GM23338 (cell line): ENCODE data around the gene RBM23. TPM values are rescaled to one million over a fixed set of nuclear protein-coding genes. Genes with fewer than 3 reads are reported as not detected.

Source experiments
- ATAC-seq: fragments of 200-7000 bp; cut with Tn5 transposase; 3 replicates; pipeline ENCODE4 v1.9.1; 2020
- DNase-seq: peaks from one replicate; pipeline ENCODE4 v3.0.0-alpha.2; 2015; ENCODE audit warnings: low spot score
- H2AFZ ChIP-seq: fragments of 200-600 bp; sonication (generic); 2 replicates; pipeline ENCODE4 v1.8.0; 2016; ENCODE audit warnings: antibody characterized with exemption, mild to moderate bottlenecking, moderate library complexity
- H3F3A ChIP-seq: fragments of 200-600 bp; sonication (generic); replicated peaks from 2 replicates; pipeline ENCODE4 v1.8.0; 2017; ENCODE audit warnings: antibody characterized with exemption, mixed run types, low read depth
- H3K27ac ChIP-seq: fragments of 200-600 bp; sonication (generic); 2 replicates; pipeline ENCODE4 v1.6.1; 2016; ENCODE audit warnings: low read depth
- H3K27me3 ChIP-seq: fragments of 200-600 bp; sonication (generic); 2 replicates; pipeline ENCODE4 v1.8.0; 2016; ENCODE audit warnings: mild to moderate bottlenecking, mixed run types, moderate library complexity; ENCODE audit not compliant: insufficient read depth
- H3K36me3 ChIP-seq: fragments of 200-600 bp; sonication (generic); 2 replicates; pipeline ENCODE4 v1.8.0; 2016; ENCODE audit warnings: mild to moderate bottlenecking; ENCODE audit not compliant: insufficient read depth
- H3K4me1 ChIP-seq: fragments of 200-600 bp; sonication (generic); 2 replicates; pipeline ENCODE4 v1.8.0; 2016; ENCODE audit warnings: mild to moderate bottlenecking, moderate library complexity; ENCODE audit not compliant: insufficient read depth
- H3K4me2 ChIP-seq: fragments of 200-600 bp; sonication (generic); 2 replicates; pipeline ENCODE4 v1.7.1; 2017; ENCODE audit warnings: mixed run types
- H3K4me3 ChIP-seq: fragments of 200-600 bp; sonication (generic); 2 replicates; pipeline ENCODE4 v1.6.1; 2016; ENCODE audit warnings: mixed run types
- H3K79me2 ChIP-seq: fragments of 200-600 bp; sonication (generic); replicated peaks from 2 replicates; pipeline ENCODE4 v1.8.0; 2017; ENCODE audit warnings: mild to moderate bottlenecking; ENCODE audit not compliant: insufficient read depth
- H3K9me2 ChIP-seq: fragments of 200-600 bp; sonication (generic); 2 replicates; pipeline ENCODE4 v1.8.0; 2017; ENCODE audit not compliant: insufficient read depth
- H4K20me1 ChIP-seq: fragments of 200-600 bp; sonication (generic); replicated peaks from 2 replicates; pipeline ENCODE4 v1.8.0; 2017; ENCODE audit warnings: mild to moderate bottlenecking; ENCODE audit not compliant: insufficient read depth
- H3K27ac Mint-ChIP-seq: 2 replicates; pipeline ENCODE4 v1.8.0; 2020; ENCODE audit warnings: inconsistent platforms, mild to moderate bottlenecking, moderate library complexity, mixed read lengths
- H3K27me3 Mint-ChIP-seq: 3 replicates; pipeline ENCODE4 v1.8.0; 2022; ENCODE audit warnings: low read depth, mild to moderate bottlenecking, moderate library complexity, mixed read lengths, inconsistent platforms; ENCODE audit not compliant: insufficient read depth, poor library complexity
- H3K36me3 Mint-ChIP-seq: 3 replicates; pipeline ENCODE4 v1.8.0; 2021; ENCODE audit warnings: low read depth, mild to moderate bottlenecking, inconsistent platforms, moderate library complexity, mixed read lengths
- H3K4me1 Mint-ChIP-seq: 3 replicates; pipeline ENCODE4 v1.8.0; 2020; ENCODE audit warnings: mild to moderate bottlenecking, inconsistent platforms, mixed read lengths
- H3K4me3 Mint-ChIP-seq: 3 replicates; pipeline ENCODE4 v1.8.0; 2021; ENCODE audit warnings: moderate library complexity, mild to moderate bottlenecking, inconsistent platforms, mixed read lengths
- H3K9me3 Mint-ChIP-seq: 3 replicates; pipeline ENCODE4 v1.8.0; 2020; ENCODE audit warnings: moderate library complexity, mild to moderate bottlenecking, inconsistent platforms, mixed read lengths
- EZH2 ChIP-seq: fragments of 200-600 bp; sonication (generic); IDR thresholded peaks from one replicate; pipeline ENCODE4 v1.8.0; 2017; ENCODE audit warnings: antibody characterized with exemption, mild to moderate bottlenecking, low read depth; ENCODE audit not compliant: unreplicated experiment
- EZH2phosphoT487 ChIP-seq: fragments of 200-600 bp; sonication (generic); IDR thresholded peaks from one replicate; pipeline ENCODE4 v1.8.1; 2018; ENCODE audit warnings: antibody characterized with exemption; ENCODE audit not compliant: unreplicated experiment
- POLR2AphosphoS5 ChIP-seq: IDR thresholded peaks from 2 replicates; pipeline ENCODE4 v1.6.1; 2016; ENCODE audit warnings: antibody characterized with exemption, low read depth
- ZNF114 ChIP-seq: fragments of 250-450 bp; sonication (Bioruptor Pico); IDR thresholded peaks from 2 replicates; pipeline ENCODE4 v1.5.0; 2020; ENCODE audit warnings: mild to moderate bottlenecking, moderate library complexity
- ZNF331 ChIP-seq: fragments of 250-450 bp; sonication (Bioruptor Pico); IDR thresholded peaks from 2 replicates; pipeline ENCODE4 v1.5.0; 2020; ENCODE audit warnings: low read depth, mild to moderate bottlenecking, moderate library complexity
- polyA plus RNA-seq: library from polyadenylated mRNA; unstranded; fragments of >200 nt; fragmentation: Nextera tagmentation; extraction: Ambion mirVana; gene quantifications from 2 replicates; pipeline ENCODE4 v1.2.1, GENCODE V29; 2016
- total RNA-seq: library from RNA; depleted of rRNA; stranded (reverse); fragments of >200 nt; shearing (Covaris generic); gene quantifications from 2 replicates; pipeline ENCODE4 v1.2.3, GENCODE V29; 2014
- TF ChIP-seq, protein P1 (sequence below): fragments of 250-450 bp; sonication (Bioruptor Pico); IDR thresholded peaks from 2 replicates; pipeline ENCODE4 v1.5.0; 2020; ENCODE audit warnings: mild to moderate bottlenecking, moderate library complexity

RBM23 gene
- total and polyA plus RNA-seq, 2 experiments from 2014 or later, result 14.4 to 52.8 TPM

DNA sequence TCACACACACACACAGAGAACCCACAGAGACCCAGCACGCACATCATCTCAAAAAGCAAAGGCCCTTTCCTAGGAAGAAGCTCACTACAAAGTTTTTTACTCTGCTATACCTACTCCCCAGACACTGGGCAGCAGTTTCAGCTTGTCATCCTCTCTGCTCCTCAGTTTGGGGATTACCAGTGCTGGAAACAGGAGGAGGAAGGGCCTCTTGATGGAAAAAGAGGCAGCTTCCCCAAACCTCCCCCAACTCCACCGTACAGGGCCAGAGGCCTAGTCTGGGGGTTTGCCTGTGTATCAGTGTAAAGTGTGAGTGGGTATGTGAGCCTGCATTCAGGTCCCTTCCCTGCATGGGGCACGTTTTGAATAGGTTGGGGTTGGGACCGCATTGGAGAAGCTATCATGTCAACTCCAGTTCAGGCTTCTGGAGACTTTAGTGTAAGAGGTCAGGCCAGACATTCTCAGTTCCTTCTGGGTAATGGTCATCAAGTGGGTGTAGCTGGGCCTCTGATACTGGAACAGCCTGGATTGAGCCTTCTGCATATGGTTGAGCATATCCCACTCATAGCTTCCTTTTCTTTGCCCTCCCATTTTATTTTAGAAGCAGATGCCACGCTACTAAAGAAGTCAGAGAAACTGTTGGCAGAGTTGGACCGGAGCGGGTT, 34.7 kb downstream of the RBM23 start:
- Mint-ChIP-seq H3K36me3 (peaks cover 9% of the 10 kb centered on the region; the same call in 2 of the 3 replicates), H3K9me3 (no peaks in the 10 kb centered on the region; the same call in 2 of the 3 replicates), H3K4me3 (peak overlapping the region; percentile 44), H3K27me3 (peaks cover 32% of the 10 kb centered on the region), H3K4me1 (peaks cover 44% of the 10 kb centered on the region), H3K27ac (no peak overlapping the region)
- H3K4me1 ChIP-seq, result peaks cover 28% of the 10 kb centered on the region
- H3K36me3 ChIP-seq, result no peaks in the 10 kb centered on the region
- ATAC-seq (no peak), DNase-seq (no peak)
- no peak overlapping the region for H3K4me3 ChIP-seq
- H3K9me2 ChIP-seq, result no peaks in the 10 kb centered on the region
- peak overlapping the region; percentile 85 for H3K4me2 ChIP-seq
- no peaks in the 10 kb centered on the region for H4K20me1 ChIP-seq
- H2AFZ ChIP-seq, result no peak overlapping the region
- H3K27ac ChIP-seq, result no peak overlapping the region
- H3K27me3 ChIP-seq, result peaks cover 17% of the 10 kb centered on the region
- TF ChIP-seq, protein P1, sequence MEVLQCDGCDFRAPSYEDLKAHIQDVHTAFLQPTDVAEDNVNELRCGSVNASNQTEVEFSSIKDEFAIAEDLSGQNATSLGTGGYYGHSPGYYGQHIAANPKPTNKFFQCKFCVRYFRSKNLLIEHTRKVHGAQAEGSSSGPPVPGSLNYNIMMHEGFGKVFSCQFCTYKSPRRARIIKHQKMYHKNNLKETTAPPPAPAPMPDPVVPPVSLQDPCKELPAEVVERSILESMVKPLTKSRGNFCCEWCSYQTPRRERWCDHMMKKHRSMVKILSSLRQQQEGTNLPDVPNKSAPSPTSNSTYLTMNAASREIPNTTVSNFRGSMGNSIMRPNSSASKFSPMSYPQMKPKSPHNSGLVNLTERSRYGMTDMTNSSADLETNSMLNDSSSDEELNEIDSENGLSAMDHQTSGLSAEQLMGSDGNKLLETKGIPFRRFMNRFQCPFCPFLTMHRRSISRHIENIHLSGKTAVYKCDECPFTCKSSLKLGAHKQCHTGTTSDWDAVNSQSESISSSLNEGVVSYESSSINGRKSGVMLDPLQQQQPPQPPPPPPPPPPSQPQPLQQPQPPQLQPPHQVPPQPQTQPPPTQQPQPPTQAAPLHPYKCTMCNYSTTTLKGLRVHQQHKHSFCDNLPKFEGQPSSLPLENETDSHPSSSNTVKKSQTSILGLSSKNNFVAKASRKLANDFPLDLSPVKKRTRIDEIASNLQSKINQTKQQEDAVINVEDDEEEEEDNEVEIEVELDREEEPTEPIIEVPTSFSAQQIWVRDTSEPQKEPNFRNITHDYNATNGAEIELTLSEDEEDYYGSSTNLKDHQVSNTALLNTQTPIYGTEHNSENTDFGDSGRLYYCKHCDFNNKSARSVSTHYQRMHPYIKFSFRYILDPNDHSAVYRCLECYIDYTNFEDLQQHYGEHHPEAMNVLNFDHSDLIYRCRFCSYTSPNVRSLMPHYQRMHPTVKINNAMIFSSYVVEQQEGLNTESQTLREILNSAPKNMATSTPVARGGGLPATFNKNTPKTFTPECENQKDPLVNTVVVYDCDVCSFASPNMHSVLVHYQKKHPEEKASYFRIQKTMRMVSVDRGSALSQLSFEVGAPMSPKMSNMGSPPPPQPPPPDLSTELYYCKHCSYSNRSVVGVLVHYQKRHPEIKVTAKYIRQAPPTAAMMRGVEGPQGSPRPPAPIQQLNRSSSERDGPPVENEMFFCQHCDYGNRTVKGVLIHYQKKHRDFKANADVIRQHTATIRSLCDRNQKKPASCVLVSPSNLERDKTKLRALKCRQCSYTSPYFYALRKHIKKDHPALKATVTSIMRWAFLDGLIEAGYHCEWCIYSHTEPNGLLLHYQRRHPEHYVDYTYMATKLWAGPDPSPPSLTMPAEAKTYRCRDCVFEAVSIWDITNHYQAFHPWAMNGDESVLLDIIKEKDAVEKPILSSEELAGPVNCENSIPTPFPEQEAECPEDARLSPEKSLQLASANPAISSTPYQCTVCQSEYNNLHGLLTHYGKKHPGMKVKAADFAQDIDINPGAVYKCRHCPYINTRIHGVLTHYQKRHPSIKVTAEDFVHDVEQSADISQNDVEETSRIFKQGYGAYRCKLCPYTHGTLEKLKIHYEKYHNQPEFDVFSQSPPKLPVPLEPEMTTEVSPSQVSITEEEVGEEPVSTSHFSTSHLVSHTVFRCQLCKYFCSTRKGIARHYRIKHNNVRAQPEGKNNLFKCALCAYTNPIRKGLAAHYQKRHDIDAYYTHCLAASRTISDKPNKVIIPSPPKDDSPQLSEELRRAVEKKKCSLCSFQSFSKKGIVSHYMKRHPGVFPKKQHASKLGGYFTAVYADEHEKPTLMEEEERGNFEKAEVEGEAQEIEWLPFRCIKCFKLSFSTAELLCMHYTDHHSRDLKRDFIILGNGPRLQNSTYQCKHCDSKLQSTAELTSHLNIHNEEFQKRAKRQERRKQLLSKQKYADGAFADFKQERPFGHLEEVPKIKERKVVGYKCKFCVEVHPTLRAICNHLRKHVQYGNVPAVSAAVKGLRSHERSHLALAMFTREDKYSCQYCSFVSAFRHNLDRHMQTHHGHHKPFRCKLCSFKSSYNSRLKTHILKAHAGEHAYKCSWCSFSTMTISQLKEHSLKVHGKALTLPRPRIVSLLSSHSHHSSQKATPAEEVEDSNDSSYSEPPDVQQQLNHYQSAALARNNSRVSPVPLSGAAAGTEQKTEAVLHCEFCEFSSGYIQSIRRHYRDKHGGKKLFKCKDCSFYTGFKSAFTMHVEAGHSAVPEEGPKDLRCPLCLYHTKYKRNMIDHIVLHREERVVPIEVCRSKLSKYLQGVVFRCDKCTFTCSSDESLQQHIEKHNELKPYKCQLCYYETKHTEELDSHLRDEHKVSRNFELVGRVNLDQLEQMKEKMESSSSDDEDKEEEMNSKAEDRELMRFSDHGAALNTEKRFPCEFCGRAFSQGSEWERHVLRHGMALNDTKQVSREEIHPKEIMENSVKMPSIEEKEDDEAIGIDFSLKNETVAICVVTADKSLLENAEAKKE (CRISPR knock-in tag), result no peak
- no peak for TF ChIP-seq ZNF331 (CRISPR knock-in tag)
- TF ChIP-seq EZH2phosphoT487, result no peak
- TF ChIP-seq EZH2, result no peak
- TF ChIP-seq POLR2AphosphoS5, result no peak
- no peak for TF ChIP-seq ZNF114
- peaks cover 8% of the 10 kb centered on the region; the same call in 1 of the 2 replicates for H3F3A ChIP-seq
- H3K79me2 ChIP-seq, result no peaks in the 10 kb centered on the region
